K562 (cell line): ENCODE data around the gene SNX10. TPM values are rescaled to one million over a fixed set of nuclear protein-coding genes. Genes with fewer than 3 reads are reported as not detected.

Source experiments
- CBFA2T2 ChIP-seq: fragments of 450-650 bp; conservative IDR thresholded peaks from 2 replicates; pipeline ENCODE4 v1.6.1; 2017; ENCODE audit warnings: mild to moderate bottlenecking
- CLOCK ChIP-seq: fragments of 250-450 bp; sonication (Bioruptor Pico); IDR thresholded peaks from 2 replicates; pipeline ENCODE4 v1.4.0; 2020; ENCODE audit warnings: mild to moderate bottlenecking, moderate library complexity, borderline replicate concordance
- DPF2 ChIP-seq: fragments of 450-650 bp; IDR thresholded peaks from 2 replicates; pipeline ENCODE4 v1.6.1; 2016
- EGR1 ChIP-seq: fragments of 450-650 bp; conservative IDR thresholded peaks from 2 replicates; pipeline ENCODE4 v1.6.1; 2017; ENCODE audit warnings: mild to moderate bottlenecking
- EHMT2 ChIP-seq: fragments of 450-650 bp; IDR thresholded peaks from 2 replicates; pipeline ENCODE4 v1.6.1; 2018; ENCODE audit warnings: antibody characterized with exemption
- HCFC1 ChIP-seq: IDR thresholded peaks from 2 replicates; pipeline ENCODE4 v1.6.1; 2012; ENCODE audit warnings: low read depth, low read length, improper control_type of control experiment
- HES1 ChIP-seq: fragments of 450-650 bp; IDR thresholded peaks from 2 replicates; pipeline ENCODE4 v1.6.1; 2016; ENCODE audit warnings: low read depth, mild to moderate bottlenecking, moderate library complexity
- HINFP ChIP-seq: fragments of 450-650 bp; conservative IDR thresholded peaks from 2 replicates; pipeline ENCODE4 v1.6.1; 2016; ENCODE audit warnings: missing genetic modification characterization, low read depth, mild to moderate bottlenecking, control low read depth, missing compliant biosample characterization
- MAFK ChIP-seq: IDR thresholded peaks from 2 replicates; pipeline ENCODE4 v1.6.1; 2011; ENCODE audit warnings: low read length, improper control_type of control experiment
- MXI1 ChIP-seq: IDR thresholded peaks from 2 replicates; pipeline ENCODE4 v1.6.1; 2011; ENCODE audit warnings: low read depth, mild to moderate bottlenecking, improper control_type of control experiment, low read length
- NCOA6 ChIP-seq: fragments of 450-650 bp; IDR thresholded peaks from 2 replicates; pipeline ENCODE4 v1.6.1; 2017; ENCODE audit warnings: mild to moderate bottlenecking
- NR2F6 ChIP-seq: fragments of 450-650 bp; formaldehyde crosslinking; IDR thresholded peaks from 2 replicates; pipeline ENCODE4 v1.4.0; 2020; ENCODE audit warnings: mild to moderate bottlenecking
- NR3C1 ChIP-seq: sonication (generic); formaldehyde crosslinking; IDR thresholded peaks from 2 replicates; pipeline ENCODE4 v1.8.1; 2022; ENCODE audit warnings: missing genetic modification reagents
- POLR2A ChIP-seq: fragments of 450-650 bp; conservative IDR thresholded peaks from 2 replicates; pipeline ENCODE4 v1.6.1; 2016
- POLR2B ChIP-seq: fragments of 450-650 bp; IDR thresholded peaks from 2 replicates; pipeline ENCODE4 v1.6.1; 2018; ENCODE audit warnings: low read depth; ENCODE audit not compliant: partially characterized antibody
- RNF2 ChIP-seq: sonication (generic); IDR thresholded peaks from 2 replicates; pipeline ENCODE4 v1.6.1; 2016
- SIRT6 ChIP-seq: IDR thresholded peaks from one replicate; pipeline ENCODE4 v1.6.1; 2012; ENCODE audit warnings: low read depth, mild to moderate bottlenecking, control low read depth, inconsistent platforms, low read length, moderate library complexity
- TAF15 ChIP-seq: fragments of 200-400 bp; formaldehyde crosslinking; IDR thresholded peaks from 2 replicates; pipeline ENCODE4 v1.6.1; 2017; ENCODE audit warnings: mild to moderate bottlenecking, low read depth, low read length, moderate library complexity
- ZFP1 ChIP-seq: fragments of 450-650 bp; formaldehyde crosslinking; IDR thresholded peaks from 2 replicates; pipeline ENCODE4 v1.4.0; 2020; ENCODE audit warnings: mild to moderate bottlenecking, mixed read lengths
- ZNF263 ChIP-seq: sonication (generic); formaldehyde crosslinking; IDR thresholded peaks from 2 replicates; pipeline ENCODE4 v1.8.0; 2022; ENCODE audit warnings: mild to moderate bottlenecking, missing genetic modification reagents, borderline replicate concordance
- ZNF609 ChIP-seq: sonication (generic); formaldehyde crosslinking; IDR thresholded peaks from 2 replicates; pipeline ENCODE4 v1.8.1; 2023; ENCODE audit warnings: missing genetic modification reagents, mild to moderate bottlenecking, borderline replicate concordance
- polyA plus RNA-seq, 8 experiments: library from polyadenylated mRNA; depleted of rRNA in 4 of 8; stranded (reverse) in 5 of 8; unstranded in 3 of 8; fragments of >200 nt; fragmentation: Nextera tagmentation in 2 of 8; fragmentation: Illumina TruSeq in 1 of 8; extraction: Ambion mirVana in 2 of 8; extraction: Trizol in 1 of 8; gene quantifications; 2 replicates each; pipeline versions ENCODE4 v1.2.1 to v1.2.3, GENCODE V29; 2011 to 2014; ENCODE audit warnings: inconsistent platforms in 1 of 8, missing spikeins in 1 of 8
- total RNA-seq, 7 experiments: library from RNA; depleted of rRNA in 6 of 7; stranded (reverse); fragments of >200 nt in 6 of 7; fragmentation: Illumina TruSeq in 2 of 7; extraction: Trizol in 2 of 7; gene quantifications; 2 replicates each; pipeline versions ENCODE4 v1.2.1 to v1.2.3, GENCODE V29; 2011 to 2021; ENCODE audit warnings: low replicate concordance in 1 of 7

SNX10 gene
- total and polyA plus RNA-seq, 9 of the 15 experiments (the other 6 are each of a cell fraction or from before 2014, with no cell fraction given) = 6.9 to 16.5 (median 11.5) TPM

GRCh38 chr7:26398756-26399509 is 107.3 kb downstream of the SNX10 start (continued):
- no peak for TF ChIP-seq HINFP (tag)
- peak; percentile 40; the same call in 1 of the 2 replicates for TF ChIP-seq DPF2
- no peak for TF ChIP-seq EHMT2
- no peak for TF ChIP-seq TAF15
- TF ChIP-seq ZNF609 = no peak
- TF ChIP-seq NR3C1 (CRISPR knock-in tag) = no peak
- no peak for TF ChIP-seq HCFC1
- no peak for TF ChIP-seq SIRT6
- no peak for TF ChIP-seq POLR2B
- TF ChIP-seq RNF2 = peak; percentile 48; the same call in 1 of the 2 replicates
- no peak for TF ChIP-seq CBFA2T2
- peak; percentile 65 for TF ChIP-seq POLR2A
- no peak for TF ChIP-seq CLOCK (CRISPR knock-in tag)
- TF ChIP-seq EGR1 = peak; percentile 80
- peak; percentile 74 for TF ChIP-seq ZNF263 (CRISPR knock-in tag)
- TF ChIP-seq MXI1 = no peak
- no peak for TF ChIP-seq ZFP1 (CRISPR knock-in tag)
- TF ChIP-seq NCOA6 = peak; percentile 41; the same call in 1 of the 2 replicates
- no peak for TF ChIP-seq NR2F6
- no peak for TF ChIP-seq MAFK
- peak; percentile 51; the same call in 1 of the 2 replicates for TF ChIP-seq HES1
